IgD-negative memory B cell (primary cell): ENCODE measurements around the gene GPC6. TPM values are rescaled to one million over a fixed set of nuclear protein-coding genes. Genes with fewer than 3 reads are reported as not detected.

Source experiments
- H3K27ac Mint-ChIP-seq, 3 donors: one replicate each; pipeline ENCODE4 v1.8.0; 2020 to 2022; ENCODE audit warnings: mild to moderate bottlenecking in 3 of 3, mixed read lengths in 3 of 3, moderate library complexity in 1 of 3
- H3K27me3 Mint-ChIP-seq: one replicate; pipeline ENCODE4 v1.8.0; 2021; ENCODE audit warnings: mixed read lengths
- H3K36me3 Mint-ChIP-seq: one replicate; pipeline ENCODE4 v1.8.0; 2020; ENCODE audit warnings: mild to moderate bottlenecking, mixed read lengths
- H3K4me1 Mint-ChIP-seq, 3 donors: one replicate each; pipeline ENCODE4 v1.8.0; 2020 to 2022; ENCODE audit warnings: mixed read lengths in 3 of 3, mild to moderate bottlenecking in 1 of 3
- H3K4me3 Mint-ChIP-seq, 4 donors: one replicate each; pipeline ENCODE4 v1.8.0; 2020 to 2022; ENCODE audit warnings: mild to moderate bottlenecking in 4 of 4, mixed read lengths in 4 of 4, moderate library complexity in 3 of 4
- H3K9me3 Mint-ChIP-seq, 3 donors: one replicate each; pipeline ENCODE4 v1.8.0; 2020 to 2021; ENCODE audit warnings: mixed read lengths in 3 of 3, mild to moderate bottlenecking in 1 of 3
- polyA plus RNA-seq: library from polyadenylated mRNA; unstranded; fragments of 300-500 nt; fragmentation: Illumina TruSeq; gene quantifications from one replicate; pipeline ENCODE4 v1.2.3, GENCODE V29; 2021

The GPC6 gene
- polyA plus RNA-seq, 1 donor from 2014 or later: not detected

DNA sequence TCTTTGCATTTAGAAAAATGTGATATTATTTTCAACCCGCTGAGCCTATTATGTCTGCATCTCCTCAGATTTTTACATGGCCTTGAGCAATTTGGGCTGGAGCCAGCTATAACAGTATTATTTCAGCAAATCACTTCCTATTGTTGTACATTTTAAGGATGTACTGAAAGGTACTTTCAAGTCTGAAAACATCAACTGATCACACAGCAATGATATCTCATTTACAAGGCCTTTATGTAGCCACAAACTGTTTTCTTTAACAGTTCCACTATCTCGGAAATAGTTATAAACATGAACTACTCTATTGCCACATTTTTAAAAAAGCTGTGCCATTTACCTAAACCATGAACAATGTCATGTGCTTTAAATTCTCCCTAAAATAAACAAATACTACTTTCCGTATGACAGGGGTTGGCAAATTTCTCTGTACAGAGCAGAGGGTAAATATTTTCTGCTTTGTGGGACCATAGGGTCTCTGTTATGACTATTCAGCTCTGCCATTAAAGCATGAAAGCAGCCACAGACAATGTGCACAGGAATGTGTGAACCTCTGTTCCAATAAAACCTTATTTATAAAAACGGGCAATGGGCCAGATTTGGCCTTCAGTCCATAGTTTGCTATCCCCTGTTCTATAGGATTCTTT lies 560.4 kb downstream of the GPC6 start:
- Mint-ChIP-seq H3K27ac (no peak overlapping the region), H3K4me3 (no peak overlapping the region), H3K27me3 (peaks cover 1% of the 10 kb centered on the region), H3K4me1 (no peaks in the 10 kb centered on the region), H3K36me3 (no peaks in the 10 kb centered on the region), H3K9me3 (peaks cover 3 to 10% (median 3%) of the 10 kb centered on the region in 3 donors)

DNA sequence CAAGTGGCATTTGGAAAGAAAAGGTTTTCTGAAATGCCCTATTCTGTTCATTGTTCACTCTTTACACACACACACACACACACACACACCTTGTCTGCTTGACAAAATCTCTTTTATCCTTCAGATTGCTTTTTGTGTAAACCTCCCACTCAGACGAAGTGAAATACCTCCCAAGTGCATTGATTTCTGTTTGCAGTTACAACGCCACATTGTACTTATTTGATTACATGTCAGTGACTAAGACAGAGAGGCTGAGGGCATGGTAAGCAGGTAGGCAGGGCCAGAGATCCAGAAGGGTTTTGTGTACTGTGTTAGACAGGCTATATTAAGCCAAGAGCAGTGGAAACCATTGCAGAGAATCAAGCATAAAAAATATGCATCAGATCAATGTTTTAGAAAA lies 561.8 kb downstream of the GPC6 start:
- H3K27me3 Mint-ChIP-seq: peaks cover 1% of the 10 kb centered on the region
- no peak overlapping the region for H3K4me3 Mint-ChIP-seq
- H3K9me3 Mint-ChIP-seq: peaks cover 1 to 7% (median 6%) of the 10 kb centered on the region in 3 donors
- no peaks in the 10 kb centered on the region for H3K4me1 Mint-ChIP-seq
- H3K27ac Mint-ChIP-seq: no peak overlapping the region
- H3K36me3 Mint-ChIP-seq: no peaks in the 10 kb centered on the region

DNA sequence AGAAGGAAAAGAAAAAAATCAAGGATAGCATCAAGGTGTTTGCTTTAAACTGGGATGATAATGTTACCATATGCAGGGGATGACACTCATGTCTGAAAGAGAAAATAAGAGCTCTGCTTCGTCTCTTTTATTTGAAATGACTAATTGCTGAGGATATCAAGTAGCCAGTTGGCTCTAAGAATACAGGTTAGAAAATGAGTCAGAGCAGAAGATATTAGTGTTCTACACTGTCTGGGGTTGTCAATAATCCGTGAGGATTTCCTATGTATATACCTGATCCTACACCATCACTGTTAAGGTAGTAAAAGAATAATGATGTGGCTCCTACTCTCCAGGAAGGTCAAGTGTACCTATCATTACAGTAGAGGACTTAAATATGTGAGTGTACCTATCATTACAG lies 562.5 kb downstream of the GPC6 start:
- peaks cover 1 to 7% (median 3%) of the 10 kb centered on the region in 3 donors for H3K9me3 Mint-ChIP-seq
- H3K4me3 Mint-ChIP-seq: no peak overlapping the region
- H3K4me1 Mint-ChIP-seq: no peaks in the 10 kb centered on the region
- H3K27me3 Mint-ChIP-seq: peaks cover 1% of the 10 kb centered on the region
- H3K36me3 Mint-ChIP-seq: no peaks in the 10 kb centered on the region
- no peak overlapping the region for H3K27ac Mint-ChIP-seq

DNA sequence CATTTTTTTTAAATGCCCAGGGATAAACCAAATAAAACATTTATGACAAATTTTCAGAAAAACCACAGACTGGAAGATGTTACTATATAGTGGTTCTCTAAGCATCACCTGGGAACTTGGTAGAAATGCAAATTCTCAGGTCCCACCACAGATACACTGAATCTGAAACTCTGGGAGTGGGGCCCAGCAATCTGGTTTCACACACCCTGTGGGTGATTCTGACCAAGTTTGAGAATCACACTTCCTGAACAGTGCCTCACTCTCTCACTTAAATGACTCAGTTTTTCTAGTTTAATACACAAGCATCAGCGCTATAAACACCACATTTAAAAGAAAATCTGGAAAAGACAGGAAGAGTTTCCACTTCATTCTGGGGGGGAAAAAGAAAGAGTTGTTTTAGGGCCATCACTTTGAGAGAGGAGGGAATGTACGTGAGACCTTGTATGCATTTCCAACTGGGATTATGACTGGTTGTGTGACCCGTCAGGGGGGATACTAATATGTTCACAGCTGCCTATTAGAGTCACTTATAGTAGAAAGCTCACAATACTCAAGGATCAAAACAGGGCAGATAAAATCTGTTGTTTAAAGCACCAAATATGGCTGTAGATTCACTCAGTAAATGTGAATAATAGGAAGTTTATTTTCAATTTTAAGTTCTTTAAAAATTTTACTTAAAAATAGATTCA lies 567.7 kb downstream of the GPC6 start:
- H3K27ac Mint-ChIP-seq: no peak overlapping the region
- H3K36me3 Mint-ChIP-seq: no peaks in the 10 kb centered on the region
- H3K27me3 Mint-ChIP-seq: no peaks in the 10 kb centered on the region
- H3K9me3 Mint-ChIP-seq: peaks cover 1 to 4% (median 3%) of the 10 kb centered on the region in 3 donors
- no peak overlapping the region for H3K4me3 Mint-ChIP-seq
- no peaks in the 10 kb centered on the region for H3K4me1 Mint-ChIP-seq

DNA sequence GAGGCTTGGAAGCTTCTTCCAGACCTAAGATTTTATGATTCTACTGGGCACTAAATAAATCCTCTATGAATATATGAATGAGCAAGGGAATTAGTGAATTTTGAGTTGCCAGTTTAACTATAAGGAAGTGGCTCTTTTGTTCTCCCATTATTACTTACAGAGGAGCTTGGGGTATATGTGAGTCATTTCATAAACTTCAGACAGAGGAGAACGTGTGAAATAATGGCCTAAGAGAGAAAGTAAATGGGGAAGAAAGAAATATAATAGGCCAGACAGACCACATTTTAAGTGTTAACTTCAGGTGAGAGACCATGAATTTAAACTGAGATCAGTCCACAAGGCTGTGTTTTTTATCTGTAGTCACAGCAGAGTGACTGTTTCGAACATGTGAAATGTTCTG lies 570.9 kb downstream of the GPC6 start:
- H3K4me3 Mint-ChIP-seq: no peak overlapping the region
- no peak overlapping the region for H3K27ac Mint-ChIP-seq
- H3K36me3 Mint-ChIP-seq: no peaks in the 10 kb centered on the region
- no peaks in the 10 kb centered on the region for H3K27me3 Mint-ChIP-seq
- H3K9me3 Mint-ChIP-seq: peaks cover 0 to under 1% (median 0%) of the 10 kb centered on the region in 3 donors
- no peaks in the 10 kb centered on the region for H3K4me1 Mint-ChIP-seq

DNA sequence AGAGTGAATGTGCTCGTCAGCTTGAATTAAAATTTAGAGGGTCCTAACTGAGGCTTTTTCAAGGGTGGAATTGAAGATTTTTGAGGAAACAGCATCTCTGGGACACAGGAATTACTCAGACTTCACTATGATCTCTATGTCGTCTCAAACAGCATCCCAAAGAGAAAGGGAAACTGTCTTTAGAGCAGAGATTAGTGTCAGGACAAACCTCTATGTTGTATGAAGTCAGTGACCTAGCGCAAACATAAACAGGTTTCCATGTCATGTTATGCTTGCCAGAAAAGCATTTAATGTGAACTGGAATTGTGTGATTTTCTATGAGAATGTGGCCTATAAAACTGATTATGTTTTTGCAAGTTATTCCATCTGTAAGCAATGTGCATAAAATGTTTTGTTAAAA lies 573.7 kb downstream of the GPC6 start:
- H3K27ac Mint-ChIP-seq: no peak overlapping the region
- H3K4me3 Mint-ChIP-seq: no peak overlapping the region
- H3K4me1 Mint-ChIP-seq: no peaks in the 10 kb centered on the region
- H3K9me3 Mint-ChIP-seq: peaks cover 0 to 3% (median 0%) of the 10 kb centered on the region in 3 donors
- H3K36me3 Mint-ChIP-seq: no peaks in the 10 kb centered on the region
- H3K27me3 Mint-ChIP-seq: no peaks in the 10 kb centered on the region

DNA sequence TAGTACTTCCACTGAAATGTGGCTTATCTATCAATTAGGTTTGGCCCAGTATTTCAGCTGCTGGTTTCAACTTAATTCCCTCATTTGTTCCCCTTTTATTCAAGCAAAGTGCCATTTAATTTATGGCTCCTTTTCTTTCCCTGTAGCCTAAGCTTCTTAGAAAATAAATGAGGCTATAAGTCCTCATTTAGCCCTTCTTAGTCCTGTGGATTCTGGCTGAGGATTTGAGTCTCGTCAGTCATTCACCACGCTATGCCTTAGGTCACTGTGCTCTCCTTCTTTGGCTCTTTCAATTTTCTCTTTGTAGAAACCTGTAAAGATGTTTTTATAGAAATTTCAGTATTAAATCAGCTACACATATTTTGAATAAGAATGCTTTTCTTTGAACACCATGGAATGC lies 579.1 kb downstream of the GPC6 start:
- Mint-ChIP-seq H3K4me3 (no peak overlapping the region), H3K4me1 (no peaks in the 10 kb centered on the region), H3K27me3 (no peaks in the 10 kb centered on the region), H3K9me3 (peaks cover 0 to 3% (median 2%) of the 10 kb centered on the region in 3 donors), H3K27ac (no peak overlapping the region), H3K36me3 (no peaks in the 10 kb centered on the region)

DNA sequence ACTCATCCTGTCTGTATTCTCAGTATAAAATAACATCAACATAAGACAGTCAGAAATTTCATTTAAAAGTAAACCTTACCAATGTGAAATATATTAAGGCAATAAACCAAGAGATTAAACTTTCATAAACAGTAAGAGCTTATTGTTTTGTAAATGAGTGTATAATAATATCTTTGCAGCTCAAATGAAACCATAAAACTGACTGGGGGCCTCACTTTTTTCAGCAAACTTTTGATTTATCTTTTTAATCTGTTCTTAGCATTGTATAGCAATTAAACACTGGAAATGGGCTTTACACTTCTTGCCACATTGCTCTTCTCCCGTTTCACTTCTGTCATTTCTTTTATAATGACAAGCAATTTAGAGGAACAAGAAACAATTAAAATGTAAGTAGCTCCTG lies 580.3 kb downstream of the GPC6 start:
- no peak overlapping the region for H3K4me3 Mint-ChIP-seq
- H3K27me3 Mint-ChIP-seq: no peaks in the 10 kb centered on the region
- peaks cover 0 to 5% (median 2%) of the 10 kb centered on the region in 3 donors for H3K9me3 Mint-ChIP-seq
- H3K27ac Mint-ChIP-seq: no peak overlapping the region
- H3K36me3 Mint-ChIP-seq: no peaks in the 10 kb centered on the region
- no peaks in the 10 kb centered on the region for H3K4me1 Mint-ChIP-seq

DNA sequence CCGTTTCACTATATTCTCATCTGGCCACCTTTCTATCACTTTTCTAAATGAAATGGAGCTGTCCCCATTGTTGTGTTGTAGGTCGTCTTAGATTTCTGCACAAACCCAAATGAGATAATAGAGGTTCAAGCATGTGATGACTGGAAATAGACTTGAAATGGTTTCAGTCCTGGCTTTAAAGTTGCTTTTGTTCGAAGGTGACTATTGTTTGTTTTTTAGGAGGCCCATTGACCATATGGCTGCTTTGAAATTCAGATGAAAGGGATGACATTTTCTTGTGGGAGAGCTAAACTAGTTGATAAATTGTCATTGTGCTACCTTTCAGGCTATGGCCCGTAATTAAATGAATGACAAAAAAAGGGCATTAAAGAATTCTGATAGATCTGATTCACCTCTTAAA lies 583.7 kb downstream of the GPC6 start:
- Mint-ChIP-seq H3K27ac (no peak overlapping the region), H3K36me3 (no peaks in the 10 kb centered on the region), H3K4me3 (no peak overlapping the region), H3K9me3 (peaks cover 0 to 2% (median 1%) of the 10 kb centered on the region in 3 donors), H3K27me3 (no peaks in the 10 kb centered on the region), H3K4me1 (no peaks in the 10 kb centered on the region)

DNA sequence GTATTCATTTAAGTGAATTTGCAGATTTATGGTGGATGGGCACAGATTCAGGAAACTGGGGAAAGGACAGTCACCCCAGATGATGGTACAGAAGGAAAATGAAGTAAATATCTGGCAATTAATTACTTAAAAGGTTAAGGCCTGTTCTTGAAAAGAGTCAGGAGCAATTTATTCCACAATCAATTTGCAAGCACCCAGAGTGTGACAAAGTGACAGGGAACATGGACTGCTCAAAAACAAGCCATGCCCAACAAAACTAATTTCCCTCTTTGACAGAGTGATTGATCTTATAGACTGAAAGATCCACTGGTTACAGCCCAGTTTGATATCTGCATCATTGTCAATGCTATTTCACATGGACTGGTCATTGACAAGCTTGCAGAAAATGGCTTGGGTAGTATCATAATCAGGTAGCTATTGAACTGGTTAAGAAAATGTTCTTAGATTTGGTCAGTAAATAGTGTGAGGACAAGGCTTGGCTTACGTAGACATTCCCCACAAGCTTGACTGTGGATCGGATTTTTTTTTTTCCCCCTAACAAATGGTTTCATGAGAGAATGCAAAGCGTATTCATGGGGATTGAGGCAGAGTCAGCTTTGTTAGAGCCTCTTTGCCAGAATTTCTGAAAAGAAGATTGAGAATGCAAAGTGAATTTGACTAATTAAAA lies 584.6 kb downstream of the GPC6 start:
- Mint-ChIP-seq H3K4me3 (no peak overlapping the region), H3K27ac (no peak overlapping the region)

DNA sequence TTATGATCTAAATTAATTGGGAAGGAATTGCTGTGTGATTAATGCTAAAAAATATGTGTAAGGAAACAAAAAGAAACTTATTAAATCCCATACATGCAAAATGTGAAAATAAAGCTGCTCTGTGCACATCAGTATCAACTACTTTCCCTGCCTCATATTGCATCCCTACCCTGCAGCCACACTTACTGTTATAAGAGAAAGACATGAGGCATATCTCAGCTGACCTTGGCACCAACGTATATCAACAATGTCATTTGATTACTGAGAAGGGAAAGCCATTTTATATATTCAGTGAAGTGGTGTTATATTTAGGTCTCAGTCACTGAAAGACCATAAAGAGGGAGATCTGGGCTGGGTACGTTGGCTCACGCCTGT lies 585.1 kb downstream of the GPC6 start:
- Mint-ChIP-seq H3K4me3 (no peak overlapping the region), H3K27me3 (no peaks in the 10 kb centered on the region), H3K9me3 (peaks cover 0 to 2% (median 1%) of the 10 kb centered on the region in 3 donors), H3K36me3 (no peaks in the 10 kb centered on the region), H3K4me1 (no peaks in the 10 kb centered on the region), H3K27ac (no peak overlapping the region)

More for the DNA sequence above, 584.6 kb downstream of the GPC6 start:
- no peaks in the 10 kb centered on the region for H3K27me3 Mint-ChIP-seq
- no peaks in the 10 kb centered on the region for H3K4me1 Mint-ChIP-seq
- H3K36me3 Mint-ChIP-seq: no peaks in the 10 kb centered on the region
- H3K9me3 Mint-ChIP-seq: peaks cover 0 to 2% (median 1%) of the 10 kb centered on the region in 3 donors

DNA sequence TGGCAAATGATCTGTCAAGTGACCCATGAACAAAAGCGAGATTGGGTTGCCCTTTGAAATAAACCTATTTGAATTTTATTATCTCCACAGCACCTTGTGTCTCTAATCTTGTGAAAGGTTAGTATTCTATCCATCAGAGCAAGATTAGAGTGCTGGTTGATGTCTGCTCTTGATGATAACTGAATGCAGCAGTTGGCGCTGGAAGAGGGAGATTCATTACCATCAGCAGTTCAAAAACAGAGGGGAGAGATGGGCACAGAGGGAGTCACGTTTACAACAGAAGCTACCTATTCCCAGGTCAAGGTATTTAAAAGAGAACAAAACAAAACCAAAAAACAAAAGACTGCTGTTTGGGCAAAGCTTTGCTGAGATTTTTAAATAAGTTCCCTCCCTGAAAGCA lies 588.1 kb downstream of the GPC6 start:
- no peaks in the 10 kb centered on the region for H3K27me3 Mint-ChIP-seq
- H3K27ac Mint-ChIP-seq: no peak overlapping the region
- no peaks in the 10 kb centered on the region for H3K4me1 Mint-ChIP-seq
- no peak overlapping the region for H3K4me3 Mint-ChIP-seq
- H3K9me3 Mint-ChIP-seq: peaks cover 0 to 1% (median 0%) of the 10 kb centered on the region in 3 donors
- no peaks in the 10 kb centered on the region for H3K36me3 Mint-ChIP-seq

DNA sequence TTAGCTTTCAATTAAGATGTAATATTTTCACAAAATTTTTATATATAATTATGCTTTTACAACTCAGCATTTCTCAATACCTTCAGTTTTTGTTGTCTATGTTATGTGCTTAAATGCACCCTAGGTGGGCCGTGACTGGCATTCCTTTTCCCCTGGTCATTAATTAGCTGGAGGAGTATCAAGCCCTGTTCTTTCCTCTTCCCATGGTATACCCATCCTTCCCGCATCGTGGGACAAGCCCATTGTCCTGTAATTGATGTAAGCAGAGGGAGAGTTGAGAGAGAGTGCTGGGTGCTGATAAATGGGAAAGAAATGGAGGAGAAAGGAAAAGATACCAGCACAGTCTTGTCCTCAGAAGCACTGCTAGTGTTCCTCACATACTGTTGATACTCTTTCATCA lies 591.7 kb downstream of the GPC6 start:
- no peak overlapping the region for H3K27ac Mint-ChIP-seq
- H3K27me3 Mint-ChIP-seq: no peaks in the 10 kb centered on the region
- no peak overlapping the region for H3K4me3 Mint-ChIP-seq
- no peaks in the 10 kb centered on the region for H3K4me1 Mint-ChIP-seq
- no peaks in the 10 kb centered on the region for H3K9me3 Mint-ChIP-seq
- H3K36me3 Mint-ChIP-seq: no peaks in the 10 kb centered on the region

DNA sequence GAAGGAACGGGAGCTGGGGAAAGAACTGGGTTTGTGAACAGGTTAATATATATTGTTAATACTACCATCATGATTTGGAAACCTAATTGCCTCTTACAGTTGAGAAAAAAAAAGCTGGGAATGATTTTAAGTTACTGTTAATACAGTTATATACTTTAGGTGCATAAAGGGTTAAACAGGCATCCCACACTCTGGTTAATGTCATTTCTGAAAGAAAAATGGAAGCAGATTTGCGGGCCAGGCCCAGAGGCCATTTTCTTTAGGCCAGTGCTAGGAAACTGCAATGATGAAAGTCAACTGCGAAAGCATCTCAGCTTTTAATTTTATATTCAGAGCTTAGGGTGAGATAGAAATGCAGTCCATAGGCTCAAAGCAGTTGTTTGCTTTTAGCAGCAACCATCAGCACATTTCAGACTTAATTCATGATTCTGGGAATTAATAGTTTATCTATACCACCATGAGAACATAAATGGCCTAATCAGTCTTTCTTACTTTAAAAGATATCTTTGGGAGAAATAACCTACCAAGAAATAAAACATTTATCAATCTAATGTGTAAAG lies 592.8 kb downstream of the GPC6 start:
- no peaks in the 10 kb centered on the region for H3K9me3 Mint-ChIP-seq
- H3K4me3 Mint-ChIP-seq: no peak overlapping the region
- H3K4me1 Mint-ChIP-seq: no peaks in the 10 kb centered on the region
- no peak overlapping the region for H3K27ac Mint-ChIP-seq
- H3K27me3 Mint-ChIP-seq: no peaks in the 10 kb centered on the region
- no peaks in the 10 kb centered on the region for H3K36me3 Mint-ChIP-seq

DNA sequence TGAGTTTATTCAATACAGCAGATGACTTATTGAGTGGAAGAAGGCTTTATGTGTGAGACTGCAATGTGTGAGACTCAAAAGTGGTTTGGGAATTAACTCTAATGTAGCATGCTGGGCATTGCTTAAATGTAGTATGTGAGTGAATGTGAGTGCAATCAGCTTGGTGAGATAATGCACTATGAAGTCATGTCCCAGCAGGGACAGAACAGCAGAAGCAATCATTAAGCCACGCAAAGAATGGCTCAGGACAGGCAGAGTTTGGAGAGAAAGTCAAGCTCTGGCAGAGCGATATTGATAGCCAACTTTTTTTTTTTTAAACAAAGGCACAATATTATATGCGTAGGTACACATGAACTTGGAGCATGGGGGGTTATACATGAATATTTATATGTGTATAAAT lies 597.7 kb downstream of the GPC6 start:
- Mint-ChIP-seq H3K4me3 (no peak overlapping the region), H3K9me3 (peaks cover 0 to 4% (median 2%) of the 10 kb centered on the region in 3 donors), H3K4me1 (no peaks in the 10 kb centered on the region), H3K27ac (no peak overlapping the region), H3K27me3 (no peaks in the 10 kb centered on the region), H3K36me3 (no peaks in the 10 kb centered on the region)
